Measurements from ENCODE around the gene PDE6H. TPM values are rescaled to one million over a fixed set of nuclear protein-coding genes. Genes with fewer than 3 reads are reported as not detected.

The PDE6H gene
- polyA plus RNA-seq, 1 donor (not counting 4 experiments of a cell fraction or from before 2014, with no cell fraction given) = not detected

DNA sequence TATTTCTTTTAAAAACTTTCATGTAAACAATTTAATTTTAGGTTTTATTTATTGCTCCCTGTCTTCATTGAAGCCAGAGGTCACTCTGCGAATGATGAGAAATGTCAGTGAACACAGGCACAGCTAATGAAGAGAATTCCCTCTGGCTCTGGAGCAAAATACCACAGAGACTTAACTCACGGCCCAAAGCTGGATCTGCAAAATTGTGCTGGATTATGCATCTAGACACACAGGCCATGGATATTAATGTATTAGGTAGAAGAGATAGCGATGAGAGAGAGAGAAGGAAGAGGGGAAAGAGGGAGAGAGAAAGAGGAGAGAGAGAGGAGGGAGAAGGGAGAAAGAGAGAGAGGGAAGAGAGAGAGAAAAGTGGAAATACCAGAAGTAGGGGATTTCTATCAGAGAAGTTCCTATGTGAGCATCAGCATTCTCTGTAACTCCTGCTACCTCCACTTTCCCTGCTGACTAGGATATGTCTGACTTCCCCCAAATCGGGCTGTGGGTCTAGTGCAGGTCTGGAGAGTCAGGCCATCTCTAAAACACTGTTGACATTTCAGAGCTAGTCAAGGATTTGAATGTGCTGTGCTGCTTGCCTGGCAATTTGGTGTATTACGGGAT, 15.2 kb upstream of the PDE6H start:
- H3K9me1 ChIP-seq (ENCODE audit: control insufficient read depth, extremely low read depth, insufficient read depth, low read length) = no peaks in the 10 kb centered on the region
- H2AFZ ChIP-seq (ENCODE audit: control insufficient read depth, low read length) = no peak overlapping the region
- H3K4me1 ChIP-seq (ENCODE audit: control insufficient read depth, extremely low read depth, insufficient read depth, low read length) = peaks cover 25% of the 10 kb centered on the region
- H4K20me1 ChIP-seq (ENCODE audit: control insufficient read depth, extremely low read depth, insufficient read depth, low read length) = no peaks in the 10 kb centered on the region
- H3K4me3 ChIP-seq (ENCODE audit: control insufficient read depth in 2 of 3, extremely low read depth in 1 of 3, insufficient read depth in 2 of 3, low read depth in 1 of 3, low read length in 3 of 3) = no peak overlapping the region
- H3K36me3 ChIP-seq (ENCODE audit: control insufficient read depth in 2 of 2, extremely low read depth in 1 of 2, insufficient read depth in 2 of 2, low read length in 2 of 2) = peaks cover 0 to 1% of the 10 kb centered on the region in 2 experiments
- dilution Hi-C loops (cut with MboI; ENCODE audit: extremely low pct_ligation_motif_present, low sequenced_read_pairs) = no loop called here
- TF ChIP-seq, protein P1, sequence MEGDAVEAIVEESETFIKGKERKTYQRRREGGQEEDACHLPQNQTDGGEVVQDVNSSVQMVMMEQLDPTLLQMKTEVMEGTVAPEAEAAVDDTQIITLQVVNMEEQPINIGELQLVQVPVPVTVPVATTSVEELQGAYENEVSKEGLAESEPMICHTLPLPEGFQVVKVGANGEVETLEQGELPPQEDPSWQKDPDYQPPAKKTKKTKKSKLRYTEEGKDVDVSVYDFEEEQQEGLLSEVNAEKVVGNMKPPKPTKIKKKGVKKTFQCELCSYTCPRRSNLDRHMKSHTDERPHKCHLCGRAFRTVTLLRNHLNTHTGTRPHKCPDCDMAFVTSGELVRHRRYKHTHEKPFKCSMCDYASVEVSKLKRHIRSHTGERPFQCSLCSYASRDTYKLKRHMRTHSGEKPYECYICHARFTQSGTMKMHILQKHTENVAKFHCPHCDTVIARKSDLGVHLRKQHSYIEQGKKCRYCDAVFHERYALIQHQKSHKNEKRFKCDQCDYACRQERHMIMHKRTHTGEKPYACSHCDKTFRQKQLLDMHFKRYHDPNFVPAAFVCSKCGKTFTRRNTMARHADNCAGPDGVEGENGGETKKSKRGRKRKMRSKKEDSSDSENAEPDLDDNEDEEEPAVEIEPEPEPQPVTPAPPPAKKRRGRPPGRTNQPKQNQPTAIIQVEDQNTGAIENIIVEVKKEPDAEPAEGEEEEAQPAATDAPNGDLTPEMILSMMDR (optimal IDR thresholded peaks at IDR 0.05 in 1 of 3, IDR thresholded peaks at IDR 0.05 in 1 of 3, conservative IDR thresholded peaks at IDR 0.05 in 1 of 3; ENCODE audit: extremely low read depth in 1 of 3, insufficient read depth in 2 of 3, low read length in 3 of 3) = no peak
- TF ChIP-seq EZH2 (IDR thresholded peaks at IDR 0.05; ENCODE audit: low read length) = no peak
- no peaks in the 10 kb centered on the region for H3K27me3 ChIP-seq (ENCODE audit: control insufficient read depth, extremely low read depth, insufficient read depth, low read length)
- H3K79me2 ChIP-seq (ENCODE audit: control insufficient read depth, insufficient read depth, low read length) = peaks cover 26% of the 10 kb centered on the region
- FAIRE-seq (no peak), DNase-seq (ENCODE audit: low read depth, low spot score) (no peak)
- H3K4me2 ChIP-seq (ENCODE audit: control insufficient read depth, extremely low read depth, insufficient read depth, low read depth, low read length) = no peak overlapping the region
- no peak overlapping the region for H3K27ac ChIP-seq (ENCODE audit: control insufficient read depth, insufficient read depth, low read length)
- H3K9ac ChIP-seq (ENCODE audit: control insufficient read depth, extremely low read depth, insufficient read depth, low read length) = no peak overlapping the region
- no peaks in the 10 kb centered on the region for H3K9me3 ChIP-seq (ENCODE audit: control insufficient read depth, low read depth, low read length)

DNA sequence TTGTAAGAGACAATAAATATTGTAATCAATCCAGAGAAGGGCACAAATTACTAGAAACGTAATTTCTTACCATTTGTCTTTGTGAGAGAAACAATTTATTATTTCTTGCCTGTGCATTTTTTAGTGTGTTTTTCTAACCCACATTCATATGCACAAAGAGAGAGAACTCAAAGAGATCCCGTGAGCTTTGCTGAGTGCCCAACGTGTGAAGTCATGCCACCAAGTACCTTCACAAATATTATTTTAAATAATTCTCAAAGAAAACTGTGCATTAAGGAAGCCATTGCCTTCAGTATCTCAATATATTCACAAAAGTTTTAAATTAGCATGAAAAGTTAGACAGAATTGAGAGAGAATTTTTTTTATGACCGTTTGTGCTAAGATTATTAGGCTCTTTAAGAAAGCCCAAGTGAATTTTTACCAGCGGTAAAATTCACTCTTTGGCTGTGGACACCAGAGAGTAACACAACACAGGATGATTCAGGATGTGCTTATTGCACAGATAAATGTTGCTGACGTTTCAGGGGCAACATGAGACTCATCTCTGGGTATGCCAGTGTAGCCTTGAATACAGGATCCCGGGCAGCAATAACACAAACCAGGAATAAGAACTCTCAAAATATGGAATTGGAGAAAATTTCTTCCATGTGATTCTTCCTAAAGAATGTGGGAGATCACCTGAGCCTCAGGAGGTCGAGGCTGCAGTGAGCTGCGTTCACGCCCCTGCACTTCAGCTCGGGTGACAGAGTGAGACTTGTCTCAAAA, 14.3 kb upstream of the PDE6H start:
- DNase-seq (ENCODE audit: low read depth, low spot score) (no peak), FAIRE-seq (no peak)
- no peak overlapping the region for H3K4me2 ChIP-seq (ENCODE audit: control insufficient read depth, extremely low read depth, insufficient read depth, low read depth, low read length)
- no peak for TF ChIP-seq EZH2 (IDR thresholded peaks at IDR 0.05; ENCODE audit: low read length)
- TF ChIP-seq, protein P1 (optimal IDR thresholded peaks at IDR 0.05 in 1 of 3, IDR thresholded peaks at IDR 0.05 in 1 of 3, conservative IDR thresholded peaks at IDR 0.05 in 1 of 3; ENCODE audit: extremely low read depth in 1 of 3, insufficient read depth in 2 of 3, low read length in 3 of 3) = no peak
- H3K9me3 ChIP-seq (ENCODE audit: control insufficient read depth, low read depth, low read length) = no peaks in the 10 kb centered on the region
- no peaks in the 10 kb centered on the region for H3K27me3 ChIP-seq (ENCODE audit: control insufficient read depth, extremely low read depth, insufficient read depth, low read length)
- H3K36me3 ChIP-seq (ENCODE audit: control insufficient read depth in 2 of 2, extremely low read depth in 1 of 2, insufficient read depth in 2 of 2, low read length in 2 of 2) = peaks cover 0 to 1% of the 10 kb centered on the region in 2 experiments
- no peak overlapping the region for H3K27ac ChIP-seq (ENCODE audit: control insufficient read depth, insufficient read depth, low read length)
- H2AFZ ChIP-seq (ENCODE audit: control insufficient read depth, low read length) = no peak overlapping the region
- peaks cover 22% of the 10 kb centered on the region for H3K4me1 ChIP-seq (ENCODE audit: control insufficient read depth, extremely low read depth, insufficient read depth, low read length)
- H3K4me3 ChIP-seq (ENCODE audit: control insufficient read depth in 2 of 3, extremely low read depth in 1 of 3, insufficient read depth in 2 of 3, low read depth in 1 of 3, low read length in 3 of 3) = no peak overlapping the region
- peaks cover 26% of the 10 kb centered on the region for H3K79me2 ChIP-seq (ENCODE audit: control insufficient read depth, insufficient read depth, low read length)
- dilution Hi-C loops (cut with MboI; ENCODE audit: extremely low pct_ligation_motif_present, low sequenced_read_pairs) = no loop called here
- no peaks in the 10 kb centered on the region for H3K9me1 ChIP-seq (ENCODE audit: control insufficient read depth, extremely low read depth, insufficient read depth, low read length)
- H3K9ac ChIP-seq (ENCODE audit: control insufficient read depth, extremely low read depth, insufficient read depth, low read length) = no peak overlapping the region
- no peaks in the 10 kb centered on the region for H4K20me1 ChIP-seq (ENCODE audit: control insufficient read depth, extremely low read depth, insufficient read depth, low read length)

Measured in keratinocyte (primary cell).